GM12872 (cell line): Measurements from ENCODE around the gene CTTNBP2NL.

Source experiments
- CTCF ChIP-seq: IDR thresholded peaks from 3 replicates; pipeline ENCODE4 v1.5.1; 2011; ENCODE audit warnings: low read depth, mild to moderate bottlenecking, low read length, moderate library complexity; ENCODE audit not compliant: insufficient read depth

The CTTNBP2NL gene

GRCh38 chr1:112388436-112388835, 7.6 kb upstream of the CTTNBP2NL start:
- TF ChIP-seq CTCF: no peak

- no peak for TF ChIP-seq CTCF
These were observed 6.3 kb upstream of the CTTNBP2NL start for GRCh38 chr1:112389689-112390088.

DNA sequence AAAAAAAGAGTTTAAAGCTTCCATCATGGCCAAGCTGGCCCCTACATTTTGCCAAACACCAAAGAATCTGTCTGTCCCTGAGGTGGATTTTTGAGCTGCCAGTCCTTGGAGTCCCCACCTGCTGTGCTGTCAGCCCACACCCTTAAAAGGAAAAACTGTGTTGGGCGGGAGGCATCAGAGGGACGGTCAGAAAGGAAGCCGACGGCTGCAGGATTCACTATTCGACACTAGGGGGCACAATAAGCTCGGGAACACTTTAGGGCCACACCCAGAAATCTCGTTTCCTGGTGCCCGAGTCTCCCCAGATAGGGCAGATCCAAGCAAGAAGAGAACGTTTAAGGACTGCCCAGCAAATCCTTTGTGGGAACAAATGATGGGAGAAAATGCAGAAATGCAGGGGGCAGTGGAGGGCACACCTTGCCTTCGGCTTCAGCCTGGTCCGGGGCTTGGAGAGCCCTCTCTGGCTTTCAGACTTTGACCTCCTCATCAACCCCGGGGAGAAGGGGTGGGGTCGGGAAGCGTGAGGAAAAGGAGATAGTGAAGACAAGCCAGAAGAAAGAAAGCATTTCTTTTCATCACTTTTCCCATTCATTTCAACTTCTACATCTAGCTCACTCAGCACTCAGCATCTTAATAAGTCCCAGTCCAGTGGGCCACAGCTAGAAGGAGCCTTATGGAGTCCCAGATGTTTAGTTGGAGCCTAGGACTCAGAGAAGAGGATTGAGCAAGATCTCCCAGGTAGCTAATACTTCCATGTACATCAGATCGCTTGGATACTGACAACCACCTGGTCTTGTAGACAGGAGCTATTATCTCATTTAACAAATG, 5.0 kb upstream of the CTTNBP2NL start:
- TF ChIP-seq CTCF: peak; percentile 90

GRCh38 chr1:112391603-112391940, 4.4 kb upstream of the CTTNBP2NL start:
- TF ChIP-seq CTCF: no peak

DNA sequence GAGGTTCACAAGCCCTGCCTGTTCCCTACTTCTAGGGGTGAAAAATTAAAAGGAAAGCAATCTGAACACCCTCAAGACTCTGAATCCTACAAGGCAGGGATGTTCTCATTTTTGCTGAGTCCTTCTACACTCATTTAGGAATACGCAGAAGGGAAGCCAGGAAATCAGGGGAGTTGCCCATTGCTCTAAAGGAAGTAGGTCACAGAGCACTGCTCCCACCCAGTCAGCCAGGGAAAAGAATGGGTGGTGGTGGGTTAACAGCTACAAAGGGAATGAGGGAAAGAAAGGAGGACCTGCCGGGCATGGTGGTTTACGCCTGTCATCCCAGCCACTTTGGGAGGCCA, 2.4 kb upstream of the CTTNBP2NL start:
- no peak for TF ChIP-seq CTCF

GRCh38 chr1:112394743-112395062, 1.3 kb upstream of the CTTNBP2NL start:
- no peak for TF ChIP-seq CTCF

DNA sequence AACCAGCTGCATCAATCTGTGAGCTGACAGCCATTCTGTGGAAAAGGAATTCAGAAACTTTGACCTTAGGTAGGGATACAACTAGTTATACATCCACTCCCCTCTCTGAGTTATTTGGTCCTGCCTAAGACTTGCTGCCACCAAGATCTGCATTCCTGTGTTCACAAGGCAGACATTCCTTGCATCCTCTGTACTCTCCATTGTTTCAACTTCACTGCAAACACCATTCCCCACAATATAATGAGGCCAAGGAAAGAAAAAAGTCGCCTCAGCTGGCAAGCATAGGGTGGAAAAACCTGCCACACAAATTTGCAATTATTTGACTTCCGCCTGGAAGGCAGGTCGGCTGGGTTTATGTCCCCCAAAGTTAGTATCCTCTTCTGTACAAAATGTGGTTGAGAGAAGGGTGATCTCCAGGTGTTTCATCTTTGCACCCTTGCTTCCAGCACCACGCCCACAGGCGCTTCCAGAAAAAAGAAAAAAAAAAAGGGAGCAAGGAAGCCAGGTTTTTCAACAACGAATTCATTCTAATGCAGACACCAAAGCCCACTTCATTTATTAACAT, 676 bp upstream of the CTTNBP2NL start:
- TF ChIP-seq CTCF: no peak
